Measurements from ENCODE around the gene EEF1A1. TPM values are rescaled to one million over a fixed set of nuclear protein-coding genes. Genes with fewer than 3 reads are reported as not detected.
"Not testable (repeated sequence)": the region's sequence is repeated elsewhere in the genome, so short reads cannot be mapped to it uniquely, and the experiment has no call there.

The EEF1A1 gene
- total and polyA plus RNA-seq, 2 donors (not counting 1 experiment from before 2014, with no cell fraction given) = 15,755 to 21,405 TPM

- Histone ChIP-seq H3K4me2 (ENCODE audit: extremely low read depth, insufficient read depth, low read length) (no peak overlapping the region), H2AFZ (ENCODE audit: low read length) (no peak overlapping the region)
These were observed 40.1 kb upstream of the EEF1A1 start for GRCh38 chr6:73560853-73561407.

GRCh38 chr6:73560182-73560732, 39.4 kb upstream of the EEF1A1 start:
- TF ChIP-seq CTCF (conservative IDR thresholded peaks at IDR 0.05 in 1 of 2, IDR thresholded peaks at IDR 0.05 in 1 of 2; ENCODE audit: low read depth in 1 of 2, low read length in 2 of 2) (no peak), EZH2 (IDR thresholded peaks at IDR 0.05; ENCODE audit: low read length, missing control alignments) (no peak)
- H3K79me2 ChIP-seq (ENCODE audit: control insufficient read depth, insufficient read depth, low read length) = no peaks in the 10 kb centered on the region
- no peaks in the 10 kb centered on the region for H3K27me3 ChIP-seq (ENCODE audit: control insufficient read depth, insufficient read depth, low read length)
- no peaks in the 10 kb centered on the region for H3K4me1 ChIP-seq (ENCODE audit: control insufficient read depth, extremely low read depth, insufficient read depth, low read length)
- H3K4me3 ChIP-seq (replicated peaks in 1 of 4; ENCODE audit: control extremely low read depth in 1 of 4, insufficient read depth in 1 of 4, low read depth in 3 of 4, low read length in 4 of 4) = no peak overlapping the region
- H3K4me2 ChIP-seq (ENCODE audit: extremely low read depth, insufficient read depth, low read length) = no peak overlapping the region
- H2AFZ ChIP-seq (ENCODE audit: low read length) = peak overlapping the region; percentile 12
- DNase-seq (ENCODE audit: low read depth in 2 of 2) = peak in 1 of 2 donors; percentile 30
- no peaks in the 10 kb centered on the region for H4K20me1 ChIP-seq (ENCODE audit: control insufficient read depth, extremely low read depth, insufficient read depth, low read length)
- H3K9ac ChIP-seq (ENCODE audit: insufficient read depth, low read length) = no peak overlapping the region
- H3K36me3 ChIP-seq (ENCODE audit: control insufficient read depth, insufficient read depth, low read length) = no peaks in the 10 kb centered on the region
- H3K9me3 ChIP-seq (ENCODE audit: control insufficient read depth, insufficient read depth, low read depth, low read length) = no peaks in the 10 kb centered on the region
- no peak overlapping the region for H3K27ac ChIP-seq (ENCODE audit: insufficient read depth, low read length)

More at GRCh38 chr6:73560853-73561407, 40.1 kb upstream of the EEF1A1 start:
- no peaks in the 10 kb centered on the region for H3K4me1 ChIP-seq (ENCODE audit: control insufficient read depth, extremely low read depth, insufficient read depth, low read length)
- H3K27me3 ChIP-seq (ENCODE audit: control insufficient read depth, insufficient read depth, low read length) = no peaks in the 10 kb centered on the region
- DNase-seq (ENCODE audit: low read depth in 2 of 2) = no peak
- H3K9ac ChIP-seq (ENCODE audit: insufficient read depth, low read length) = no peak overlapping the region
- no peaks in the 10 kb centered on the region for H3K79me2 ChIP-seq (ENCODE audit: control insufficient read depth, insufficient read depth, low read length)
- H4K20me1 ChIP-seq (ENCODE audit: control insufficient read depth, extremely low read depth, insufficient read depth, low read length) = no peaks in the 10 kb centered on the region
- H3K36me3 ChIP-seq (ENCODE audit: control insufficient read depth, insufficient read depth, low read length) = no peaks in the 10 kb centered on the region
- no peak overlapping the region for H3K4me3 ChIP-seq (replicated peaks in 1 of 4; ENCODE audit: control extremely low read depth in 1 of 4, insufficient read depth in 1 of 4, low read depth in 3 of 4, low read length in 4 of 4)
- no peaks in the 10 kb centered on the region for H3K9me3 ChIP-seq (ENCODE audit: control insufficient read depth, insufficient read depth, low read depth, low read length)
- no peak overlapping the region for H3K27ac ChIP-seq (ENCODE audit: insufficient read depth, low read length)
- TF ChIP-seq EZH2 (IDR thresholded peaks at IDR 0.05; ENCODE audit: low read length, missing control alignments) = no peak
- no peak for TF ChIP-seq CTCF (conservative IDR thresholded peaks at IDR 0.05 in 1 of 2, IDR thresholded peaks at IDR 0.05 in 1 of 2; ENCODE audit: low read depth in 1 of 2, low read length in 2 of 2)

- not testable (repeated sequence) for DNase-seq (ENCODE audit: low read depth in 2 of 2); H3K36me3 ChIP-seq (ENCODE audit: control insufficient read depth, insufficient read depth, low read length)
These were observed 38.6 kb upstream of the EEF1A1 start for GRCh38 chr6:73559399-73559794.

More at GRCh38 chr6:73559399-73559794, 38.6 kb upstream of the EEF1A1 start:
- not testable (repeated sequence) for H3K27me3 ChIP-seq (ENCODE audit: control insufficient read depth, insufficient read depth, low read length); H3K27ac ChIP-seq (ENCODE audit: insufficient read depth, low read length); H3K9me3 ChIP-seq (ENCODE audit: control insufficient read depth, insufficient read depth, low read depth, low read length); H3K4me2 ChIP-seq (ENCODE audit: extremely low read depth, insufficient read depth, low read length); H4K20me1 ChIP-seq (ENCODE audit: control insufficient read depth, extremely low read depth, insufficient read depth, low read length); H2AFZ ChIP-seq (ENCODE audit: low read length); H3K79me2 ChIP-seq (ENCODE audit: control insufficient read depth, insufficient read depth, low read length); H3K4me3 ChIP-seq (replicated peaks in 1 of 4; ENCODE audit: control extremely low read depth in 1 of 4, insufficient read depth in 1 of 4, low read depth in 3 of 4, low read length in 4 of 4); H3K9ac ChIP-seq (ENCODE audit: insufficient read depth, low read length); H3K4me1 ChIP-seq (ENCODE audit: control insufficient read depth, extremely low read depth, insufficient read depth, low read length)
